CD4-positive, alpha-beta T cell (primary cell): ENCODE data around the gene OSBPL5. TPM values are rescaled to one million over a fixed set of nuclear protein-coding genes. Genes with fewer than 3 reads are reported as not detected.

ENCODE experiments used
- ATAC-seq: fragments of 200-7000 bp; cut with Tn5 transposase; one replicate; pipeline ENCODE4 v1.10.0; 2022; ENCODE audit warnings: mild to moderate bottlenecking; ENCODE audit not compliant: poor library complexity
- CTCF ChIA-PET: fragments of 350-600 bp; sonication (Branson Sonifier 250); formaldehyde crosslinking; loops from one replicate; lab custom pipeline; 2021; ENCODE audit warnings: antibody characterized with exemption, inconsistent platforms; lab: Charles Lee
- POLR2A ChIA-PET: fragments of 350-600 bp; sonication (Branson Sonifier 250); formaldehyde crosslinking; loops from one replicate; lab custom pipeline; 2021; ENCODE audit warnings: antibody characterized with exemption, inconsistent platforms; lab: Charles Lee
- DNase-seq, 14 experiments: peaks; one replicate each; pipeline ENCODE4 v3.0.0-alpha.2; 2013 to 2020; ENCODE audit warnings: mixed read lengths in 2 of 14
- H3K27ac ChIP-seq, 2 donors: one replicate each; pipeline versions ENCODE4 v1.5.1 to v1.7.0; 2013; ENCODE audit warnings: low read length in 2 of 2, low read depth in 1 of 2, mild to moderate bottlenecking in 1 of 2
- H3K27me3 ChIP-seq, 2 experiments: 1 replicate in 1 of 2; 2 replicates in 1 of 2; pipeline versions ENCODE4 v1.6.1 to v1.7.0; 2013; ENCODE audit warnings: low read length in 2 of 2, control low read depth in 1 of 2, mild to moderate bottlenecking in 1 of 2, moderate library complexity in 1 of 2; ENCODE audit not compliant: insufficient read depth in 2 of 2, control insufficient read depth in 1 of 2
- H3K36me3 ChIP-seq: one replicate; pipeline ENCODE4 v1.6.1; 2013; ENCODE audit warnings: low read length, control low read depth; ENCODE audit not compliant: insufficient read depth
- H3K4me1 ChIP-seq: one replicate; pipeline ENCODE4 v1.6.1; 2013; ENCODE audit warnings: low read length, control low read depth; ENCODE audit not compliant: insufficient read depth
- H3K4me3 ChIP-seq: one replicate; pipeline ENCODE4 v1.5.1; 2013; ENCODE audit warnings: mild to moderate bottlenecking, low read length, moderate library complexity
- H3K9me3 ChIP-seq, 2 experiments: 1 replicate in 1 of 2; 2 replicates in 1 of 2; pipeline versions ENCODE4 v1.6.1 to v1.7.0; 2013; ENCODE audit warnings: low read length in 2 of 2, mild to moderate bottlenecking in 2 of 2, control low read depth in 1 of 2, moderate library complexity in 1 of 2; ENCODE audit not compliant: control insufficient read depth in 1 of 2, insufficient read depth in 1 of 2
- H3K27ac Mint-ChIP-seq: one replicate; pipeline ENCODE4 v1.8.0; 2020; ENCODE audit warnings: mixed read lengths
- H3K27me3 Mint-ChIP-seq: one replicate; pipeline ENCODE4 v1.8.0; 2021; ENCODE audit warnings: mixed read lengths
- H3K36me3 Mint-ChIP-seq: one replicate; pipeline ENCODE4 v1.8.0; 2021; ENCODE audit warnings: low read depth, mixed read lengths
- H3K4me1 Mint-ChIP-seq: one replicate; pipeline ENCODE4 v1.8.0; 2021; ENCODE audit warnings: low read depth, mixed read lengths
- H3K4me3 Mint-ChIP-seq: one replicate; pipeline ENCODE4 v1.8.0; 2020; ENCODE audit warnings: mild to moderate bottlenecking, mixed read lengths
- H3K9me3 Mint-ChIP-seq: one replicate; pipeline ENCODE4 v1.8.0; 2020; ENCODE audit warnings: mixed read lengths
- CTCF ChIP-seq: fragments of 200-600 bp; IDR thresholded peaks from one replicate; pipeline ENCODE4 v1.8.0; 2022; ENCODE audit warnings: antibody characterized with exemption, mild to moderate bottlenecking
- intact Hi-C, 2 experiments: fragments of 100-400 bp; cut with DNase I in 1 of 2; cut with micrococcal nuclease in 1 of 2; formaldehyde crosslinking; loops; one replicate each; pipeline versions ENCODE4 v1.15.1 to v1.9.0; 2023 to 2025; cut with DNase I, micrococcal nuclease
- total RNA-seq, 174 experiments: library from RNA in 2 of 174; stranded (reverse) in 2 of 174; gene quantifications; one replicate each; pipeline ENCODE4 v1.2.3 and lab custom pipeline; 2021 to 2026

The OSBPL5 gene
- total RNA-seq, 2 experiments from 2014 or later, result 6.7 to 9.1 TPM

DNA sequence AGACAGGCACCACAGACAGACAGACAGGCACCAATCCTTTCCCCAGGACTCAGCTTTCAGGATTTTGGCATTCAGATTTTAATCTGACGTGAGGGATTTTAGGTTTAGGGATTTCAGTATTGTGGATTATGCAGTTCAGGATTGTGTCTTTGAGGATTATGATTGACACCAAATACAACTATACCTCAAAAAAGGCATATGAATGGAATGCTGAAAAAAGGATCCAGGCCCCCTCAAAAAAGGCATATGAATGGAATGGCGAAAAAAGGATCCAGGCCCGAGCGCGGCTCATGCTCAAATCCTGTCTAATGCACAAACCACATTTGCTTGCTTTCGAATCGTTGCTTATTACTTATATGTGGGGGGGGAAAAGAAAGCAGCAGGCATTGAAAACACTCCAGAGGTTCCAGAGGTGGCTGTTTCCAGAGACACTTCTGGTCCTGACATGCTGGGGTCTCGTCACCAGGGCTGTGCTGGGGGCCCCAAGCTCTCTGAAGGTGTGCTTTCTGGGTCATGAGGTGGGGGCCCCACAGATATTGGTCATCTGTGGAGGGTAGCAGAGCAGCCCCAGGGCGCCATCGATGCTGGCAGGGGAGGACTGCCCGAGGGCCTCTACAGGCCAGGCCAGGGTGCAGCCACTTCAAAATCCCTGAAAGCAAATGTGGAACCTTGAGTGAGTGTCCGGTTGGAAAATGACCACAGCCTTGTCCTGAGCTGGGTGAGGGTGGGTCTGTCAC is 16.8 kb upstream of the OSBPL5 start:
- ATAC-seq (no peak), DNase-seq (peak in 1 of 14 experiments; percentile 21)
- no peak overlapping the region for H3K27ac ChIP-seq
- no peaks in the 10 kb centered on the region for H3K36me3 Mint-ChIP-seq
- H3K4me3 ChIP-seq, result no peak overlapping the region
- H3K9me3 ChIP-seq, result peaks cover 7 to 8% of the 10 kb centered on the region in 2 experiments
- H3K27ac Mint-ChIP-seq, result no peak overlapping the region
- no peaks in the 10 kb centered on the region for H3K4me1 Mint-ChIP-seq
- H3K27me3 ChIP-seq, result no peaks in the 10 kb centered on the region
- no peaks in the 10 kb centered on the region for H3K9me3 Mint-ChIP-seq
- no peak for TF ChIP-seq CTCF
- no peaks in the 10 kb centered on the region for H3K36me3 ChIP-seq
- H3K4me3 Mint-ChIP-seq, result no peak overlapping the region
- ChIA-PET POLR2A (no interaction called here), CTCF (no interaction called here)
- intact Hi-C loops, result loop anchor here in 1 of 2 experiments (5.0 kb wide), 1 partner anchor 50 kb away; no protein-coding TSS in a partner anchor
- no peaks in the 10 kb centered on the region for H3K27me3 Mint-ChIP-seq
- H3K4me1 ChIP-seq, result no peaks in the 10 kb centered on the region

- H3K36me3 Mint-ChIP-seq, result no peaks in the 10 kb centered on the region
- H3K27ac Mint-ChIP-seq, result no peak overlapping the region
- POLR2A ChIA-PET, result no interaction called here
- no peaks in the 10 kb centered on the region for H3K4me1 Mint-ChIP-seq
- no peaks in the 10 kb centered on the region for H3K4me1 ChIP-seq
- H3K27ac ChIP-seq, result no peak overlapping the region
- no peaks in the 10 kb centered on the region for H3K27me3 ChIP-seq
- ATAC-seq (no peak), DNase-seq (no peak)
- peaks cover 1% of the 10 kb centered on the region for H3K9me3 Mint-ChIP-seq
- no peak overlapping the region for H3K4me3 ChIP-seq
- intact Hi-C loops, result loop anchor here in 1 of 2 experiments (5.0 kb wide), 1 partner anchor 49 kb away; no protein-coding TSS in a partner anchor
- CTCF ChIA-PET, result no interaction called here
- peaks cover 2% of the 10 kb centered on the region for H3K27me3 Mint-ChIP-seq
- no peak overlapping the region for H3K4me3 Mint-ChIP-seq
- peaks cover 10 to 18% of the 10 kb centered on the region in 2 experiments for H3K9me3 ChIP-seq
- no peaks in the 10 kb centered on the region for H3K36me3 ChIP-seq
- TF ChIP-seq CTCF, result no peak
Observed at GRCh38 chr11:3180869-3181268, 15.8 kb upstream of the OSBPL5 start.

DNA sequence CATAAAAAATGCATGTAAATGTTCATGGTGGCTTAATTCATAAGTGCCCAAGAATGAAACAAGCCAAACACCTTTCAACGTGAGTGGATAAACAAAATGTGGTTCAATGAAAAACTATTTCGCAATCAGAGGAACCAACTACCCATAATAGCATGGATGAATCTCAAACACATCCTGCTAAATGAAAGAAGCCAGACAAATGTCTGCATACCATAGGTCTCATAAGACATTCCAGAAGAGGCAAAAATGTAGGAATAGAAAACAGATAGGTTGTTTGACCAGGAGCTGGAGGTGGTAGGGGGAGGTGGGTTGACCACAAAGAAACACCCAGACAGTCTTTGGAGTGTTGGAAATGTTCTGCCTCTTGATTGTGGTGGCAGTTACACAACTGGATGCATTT is 13.2 kb upstream of the OSBPL5 start:
- no peaks in the 10 kb centered on the region for H3K4me1 Mint-ChIP-seq
- no peaks in the 10 kb centered on the region for H3K36me3 Mint-ChIP-seq
- ChIA-PET CTCF (no interaction called here), POLR2A (no interaction called here)
- TF ChIP-seq CTCF, result no peak
- Histone ChIP-seq H3K4me1 (no peaks in the 10 kb centered on the region), H3K27ac (no peak overlapping the region), H3K4me3 (no peak overlapping the region), H3K36me3 (no peaks in the 10 kb centered on the region), H3K27me3 (no peaks in the 10 kb centered on the region), H3K9me3 (peaks cover 19 to 24% of the 10 kb centered on the region in 2 experiments)
- no peak overlapping the region for H3K27ac Mint-ChIP-seq
- DNase-seq, result no peak
- no peak overlapping the region for H3K4me3 Mint-ChIP-seq
- ATAC-seq, result no peak
- H3K27me3 Mint-ChIP-seq, result peaks cover 9% of the 10 kb centered on the region
- intact Hi-C loops, result no loop called here
- peaks cover 6% of the 10 kb centered on the region for H3K9me3 Mint-ChIP-seq
